Measurements from ENCODE around the gene ZSWIM5.

- TF ChIP-seq CTCF (IDR thresholded peaks at IDR 0.05) = no peak
- no peak for TF ChIP-seq POLR2A (IDR thresholded peaks at IDR 0.05)
These were observed 83.7 kb downstream of the ZSWIM5 start for GRCh38 chr1:45122724-45123123.

Measured in body of pancreas (tissue), 4 donors.